Measurements from ENCODE around the gene CHEK1. TPM values are rescaled to one million over a fixed set of nuclear protein-coding genes. Genes with fewer than 3 reads are reported as not detected.

CHEK1 gene
- total RNA-seq, 4 donors from 2014 or later, result 0.42 to 0.56 TPM; not detected in 2

GRCh38 chr11:125679397-125679796 is 54.4 kb downstream of the CHEK1 start:
- Histone ChIP-seq H3K27ac (no peak overlapping the region), H3K36me3 (no peaks in the 10 kb centered on the region), H3K4me1 (no peaks in the 10 kb centered on the region), H3K27me3 (no peaks in the 10 kb centered on the region), H3K9me3 (no peaks in the 10 kb centered on the region), H3K4me3 (no peak overlapping the region)
- ATAC-seq, result no peak
- no peak for DNase-seq
- TF ChIP-seq POLR2A (IDR thresholded peaks at IDR 0.05) (no peak), CTCF (IDR thresholded peaks at IDR 0.05 in 4 of 5, conservative IDR thresholded peaks at IDR 0.05 in 1 of 5) (no peak)
- intact Hi-C loops (cut with DNase I; ENCODE audit: low total_unique reads) (no loop called here), in situ Hi-C loops (cut with MboI; ENCODE audit: low sequenced_read_pairs in 4 of 4) (loop anchor here in 1 of 4 donors (25.0 kb wide), 1 partner anchor 142 kb away; no protein-coding TSS in a partner anchor)

GRCh38 chr11:125679837-125680236 is 54.9 kb downstream of the CHEK1 start:
- Histone ChIP-seq H3K27ac (no peak overlapping the region), H3K4me3 (no peak overlapping the region), H3K27me3 (no peaks in the 10 kb centered on the region), H3K4me1 (no peaks in the 10 kb centered on the region), H3K36me3 (no peaks in the 10 kb centered on the region), H3K9me3 (no peaks in the 10 kb centered on the region)
- in situ Hi-C loops (cut with MboI; ENCODE audit: low sequenced_read_pairs in 4 of 4), result loop anchor here in 1 of 4 donors (25.0 kb wide), 1 partner anchor 143 kb away; no protein-coding TSS in a partner anchor
- DNase-seq (no peak), ATAC-seq (no peak)
- TF ChIP-seq POLR2A (IDR thresholded peaks at IDR 0.05) (no peak), CTCF (IDR thresholded peaks at IDR 0.05 in 4 of 5, conservative IDR thresholded peaks at IDR 0.05 in 1 of 5) (no peak)
- intact Hi-C loops (cut with DNase I; ENCODE audit: low total_unique reads), result no loop called here

GRCh38 chr11:125680747-125681146 is 55.8 kb downstream of the CHEK1 start, which contains the start of gene ACRV1:
TSS of gene ACRV1 (minus strand) at chr11:125680847. CDS start at chr11:125680780, 67 bp downstream.
- Histone ChIP-seq H3K4me1 (no peaks in the 10 kb centered on the region), H3K36me3 (no peaks in the 10 kb centered on the region), H3K4me3 (no peak within 1 kb of the TSS), H3K27me3 (no peaks in the 10 kb centered on the region), H3K27ac (no peak within 1 kb of the TSS), H3K9me3 (no peaks in the 10 kb centered on the region)
- DNase-seq, result no peak
- no peak for ATAC-seq
- intact Hi-C loops (cut with DNase I; ENCODE audit: low total_unique reads), result no loop called here
- TF ChIP-seq CTCF (IDR thresholded peaks at IDR 0.05 in 4 of 5, conservative IDR thresholded peaks at IDR 0.05 in 1 of 5) (no peak), POLR2A (IDR thresholded peaks at IDR 0.05) (no peak)
- in situ Hi-C loops (cut with MboI; ENCODE audit: low sequenced_read_pairs in 4 of 4), result loop anchor here in 1 of 4 donors (25.0 kb wide), 1 partner anchor 143 kb away; no protein-coding TSS in a partner anchor

GRCh38 chr11:125685228-125685627 is 60.3 kb downstream of the CHEK1 start:
- Histone ChIP-seq H3K27ac (no peak overlapping the region), H3K4me3 (no peak overlapping the region), H3K4me1 (no peaks in the 10 kb centered on the region), H3K36me3 (no peaks in the 10 kb centered on the region), H3K27me3 (no peaks in the 10 kb centered on the region), H3K9me3 (no peaks in the 10 kb centered on the region)
- intact Hi-C loops (cut with DNase I; ENCODE audit: low total_unique reads) (no loop called here), in situ Hi-C loops (cut with MboI; ENCODE audit: low sequenced_read_pairs in 4 of 4) (loop anchor here in 1 of 4 donors (25.0 kb wide), 1 partner anchor 148 kb away; no protein-coding TSS in a partner anchor)
- DNase-seq, result no peak
- TF ChIP-seq CTCF (IDR thresholded peaks at IDR 0.05 in 4 of 5, conservative IDR thresholded peaks at IDR 0.05 in 1 of 5) (no peak), POLR2A (IDR thresholded peaks at IDR 0.05) (no peak)
- no peak for ATAC-seq

GRCh38 chr11:125688066-125688465 is 63.1 kb downstream of the CHEK1 start:
- Histone ChIP-seq H3K27me3 (no peaks in the 10 kb centered on the region), H3K36me3 (no peaks in the 10 kb centered on the region), H3K4me3 (no peak overlapping the region), H3K4me1 (no peaks in the 10 kb centered on the region), H3K27ac (no peak overlapping the region), H3K9me3 (no peaks in the 10 kb centered on the region)
- intact Hi-C loops (cut with DNase I; ENCODE audit: low total_unique reads), result no loop called here
- TF ChIP-seq CTCF (IDR thresholded peaks at IDR 0.05 in 4 of 5, conservative IDR thresholded peaks at IDR 0.05 in 1 of 5) (no peak), POLR2A (IDR thresholded peaks at IDR 0.05) (no peak)
- in situ Hi-C loops (cut with MboI; ENCODE audit: low sequenced_read_pairs in 4 of 4), result loop anchor here in 1 of 4 donors (25.0 kb wide), 1 partner anchor 151 kb away; no protein-coding TSS in a partner anchor
- no peak for DNase-seq
- ATAC-seq, result no peak
